SKM-1 (cell line): Measurements from ENCODE around the gene RASGEF1C.
A peak's percentile ranks its signal among the peaks of the same experiment; 100 is the strongest.

ENCODE experiments used
- DNase-seq: peaks from one replicate; lab custom pipeline; 2025; ENCODE audit not compliant: unreplicated experiment; lab: John Stamatoyannopoulos, UW

Gene RASGEF1C

GRCh38 chr5:180084638-180085561, 124.1 kb downstream of the RASGEF1C start:
- DNase-seq, result peak; percentile 56

- no peak for DNase-seq
Observed at GRCh38 chr5:180083529-180084060, 125.4 kb downstream of the RASGEF1C start.

- no peak for DNase-seq
Observed at GRCh38 chr5:180082633-180083420, 126.2 kb downstream of the RASGEF1C start.

GRCh38 chr5:180081481-180081880, 127.5 kb downstream of the RASGEF1C start:
- DNase-seq, result no peak

DNA sequence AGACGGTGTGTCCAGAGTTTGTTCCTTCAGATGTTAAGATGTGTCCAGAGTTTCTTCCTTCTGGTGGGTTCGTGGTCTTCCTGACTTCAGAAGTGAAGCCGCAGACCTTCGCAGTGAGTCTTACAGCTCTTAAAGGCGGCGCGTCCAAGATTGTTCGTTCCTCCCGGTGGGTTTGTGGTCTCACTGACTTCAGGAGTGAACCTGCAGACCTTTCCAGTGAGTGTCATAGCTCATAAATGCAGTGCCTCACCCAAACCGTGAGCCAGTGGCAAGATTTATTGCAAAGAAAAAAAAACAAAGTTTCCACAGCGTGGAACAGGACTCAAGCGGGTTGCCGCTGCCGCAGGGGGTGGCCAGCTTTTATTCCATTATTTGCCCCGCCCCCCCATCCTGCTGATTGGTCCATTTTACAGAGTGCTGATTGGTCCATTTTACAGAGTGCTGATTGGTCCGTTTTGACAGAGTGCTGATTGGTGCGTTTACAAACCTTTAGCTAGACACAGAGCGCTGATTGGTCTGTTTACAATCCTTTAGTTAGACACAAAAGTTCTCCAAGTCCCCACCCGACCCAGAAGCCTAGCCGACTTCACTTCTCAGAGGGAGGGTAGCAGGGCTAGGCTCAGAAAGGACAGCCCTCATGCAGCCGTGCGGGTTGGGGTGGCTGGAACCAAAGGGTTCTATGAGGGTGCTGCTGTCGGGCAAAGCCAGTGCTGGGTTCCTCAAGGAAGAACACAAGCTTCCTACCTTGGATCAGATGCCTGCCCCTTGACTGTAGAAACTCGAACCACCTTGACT, 128.3 kb downstream of the RASGEF1C start:
- DNase-seq, result no peak

- no peak for DNase-seq
Observed at GRCh38 chr5:180079702-180080466, 129.1 kb downstream of the RASGEF1C start.

DNA sequence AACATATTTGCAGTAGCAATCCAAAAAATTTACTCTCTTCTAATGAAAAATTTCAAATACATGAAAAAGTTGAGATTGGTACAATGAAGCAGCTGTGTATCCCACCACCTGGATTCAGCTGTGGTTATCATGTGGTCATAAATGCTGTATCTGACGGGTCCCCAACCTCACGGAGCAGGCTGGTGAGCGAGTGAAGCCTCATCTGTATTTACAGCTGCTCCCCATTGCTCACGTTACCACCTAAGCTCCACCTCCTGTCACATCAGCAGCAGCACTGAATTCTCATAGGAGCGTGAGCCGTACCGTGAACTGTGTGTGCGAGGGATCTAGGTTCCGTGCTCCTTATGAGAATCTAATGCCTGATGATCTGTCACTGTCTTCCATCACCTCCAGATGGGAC, 130.7 kb downstream of the RASGEF1C start:
- no peak for DNase-seq

DNA sequence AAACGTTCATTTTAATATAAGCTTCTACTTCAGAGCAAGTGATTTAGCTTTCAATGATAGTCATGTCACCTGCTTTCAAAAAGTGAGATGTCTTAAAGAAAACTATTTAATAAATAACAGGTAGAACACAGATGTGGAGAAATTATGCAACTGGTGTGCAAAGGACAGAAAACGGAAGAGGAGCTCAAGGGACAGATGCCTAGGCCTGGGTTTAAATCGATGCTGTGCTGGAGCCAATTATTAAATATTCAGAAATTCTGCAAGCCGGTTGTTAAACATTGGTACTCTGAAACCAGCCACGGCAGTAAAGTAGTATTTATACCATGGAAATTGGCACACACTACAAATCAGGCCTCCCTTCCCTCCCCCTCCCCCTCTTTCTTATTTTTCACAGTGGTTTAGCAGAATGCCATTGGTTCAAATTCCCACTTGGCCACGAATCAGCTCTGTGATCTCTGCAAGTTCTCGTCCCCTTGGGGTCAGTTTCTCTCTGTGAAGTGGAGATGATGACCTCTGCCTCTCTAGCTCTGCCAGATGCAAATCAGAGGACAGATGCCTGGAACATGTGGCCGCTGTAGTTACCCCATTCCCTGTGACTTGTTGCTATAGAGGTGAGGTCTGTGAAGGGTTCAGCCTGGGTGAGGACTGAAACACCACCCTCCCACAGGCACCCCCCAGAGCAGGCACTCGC, 131.3 kb downstream of the RASGEF1C start:
- DNase-seq, result no peak

DNA sequence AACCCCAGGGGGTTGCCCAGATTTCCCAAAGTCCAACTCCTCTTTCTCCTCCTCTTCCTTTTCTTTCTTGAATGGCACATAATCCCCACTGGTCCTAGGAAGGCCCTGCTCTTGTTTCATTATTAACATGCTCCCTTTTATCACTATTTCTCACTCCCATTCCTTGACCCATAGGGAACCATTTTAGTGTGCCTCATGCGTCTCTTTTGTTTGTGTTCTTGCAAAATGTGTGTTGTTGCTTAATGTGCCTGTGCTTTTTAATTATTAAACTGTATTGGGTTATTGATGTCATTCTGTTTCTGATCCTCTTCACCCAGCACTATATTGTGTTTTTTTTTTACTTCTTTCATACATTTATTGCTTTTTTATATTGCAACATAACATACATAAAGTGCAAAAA, 133.3 kb downstream of the RASGEF1C start:
- DNase-seq, result no peak

GRCh38 chr5:180074462-180074861, 134.5 kb downstream of the RASGEF1C start:
- DNase-seq, result no peak

- DNase-seq, result no peak
Observed at GRCh38 chr5:180072556-180072955, 136.5 kb downstream of the RASGEF1C start.

DNA sequence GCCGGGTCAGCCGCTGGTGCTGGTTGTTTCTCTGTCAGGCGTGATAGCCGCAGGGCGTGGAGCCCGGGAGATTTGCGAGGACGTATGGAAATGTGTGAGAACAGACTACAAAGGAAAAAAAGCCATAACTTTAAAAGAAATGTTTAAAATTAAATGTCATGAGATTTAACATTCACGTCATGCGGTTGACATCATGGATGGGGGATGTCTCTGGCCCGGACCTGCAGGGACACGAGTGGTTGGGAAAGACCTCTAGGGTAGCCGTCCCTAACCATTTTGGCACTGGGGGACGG, 136.8 kb downstream of the RASGEF1C start:
- no peak for DNase-seq

GRCh38 chr5:180071531-180072255, 137.3 kb downstream of the RASGEF1C start, which contains the start of gene RNF130:
Gene RNF130, minus strand, starts transcription at chr5:180071759. Its CDS starts 57 bp downstream, at chr5:180071702.
- peak; percentile 86 for DNase-seq

DNA sequence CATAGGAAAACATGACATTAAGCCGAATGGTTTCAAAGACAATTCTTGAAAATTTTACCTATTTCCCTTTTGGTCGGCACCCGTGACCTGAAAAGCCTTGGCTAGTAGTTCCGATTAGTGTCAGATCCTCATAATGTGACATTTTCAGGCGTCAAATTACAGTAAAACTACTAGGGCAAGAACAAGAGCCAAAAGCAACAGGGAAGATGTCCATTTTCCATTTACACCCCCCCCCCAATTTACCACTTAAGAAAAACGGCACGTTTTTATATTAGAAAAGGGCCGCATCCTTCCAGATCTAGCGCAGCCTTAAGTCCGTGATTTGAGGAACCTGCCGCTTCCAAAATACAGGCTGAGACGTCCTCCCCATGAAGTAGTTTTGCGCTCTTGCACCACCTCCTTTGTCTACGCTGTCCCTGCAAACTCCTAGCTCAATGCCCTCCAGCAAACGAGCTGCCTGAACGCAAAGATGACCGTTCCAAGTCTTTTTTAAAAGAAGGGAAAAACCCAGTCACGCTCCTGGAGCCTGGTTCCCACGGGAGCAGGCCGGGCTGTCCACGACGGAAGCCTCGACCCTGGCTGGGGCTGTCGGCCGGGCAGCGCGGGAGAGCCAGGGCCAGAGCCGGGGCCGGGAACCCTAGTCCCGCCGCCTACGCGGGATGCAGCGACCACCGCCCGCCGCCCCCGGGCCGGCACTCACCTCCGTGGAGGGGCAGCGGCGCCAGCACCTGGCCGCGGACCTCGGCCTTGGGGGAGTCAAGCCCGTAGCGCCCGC, 138.1 kb downstream of the RASGEF1C start:
- peak; percentile 61 for DNase-seq

DNA sequence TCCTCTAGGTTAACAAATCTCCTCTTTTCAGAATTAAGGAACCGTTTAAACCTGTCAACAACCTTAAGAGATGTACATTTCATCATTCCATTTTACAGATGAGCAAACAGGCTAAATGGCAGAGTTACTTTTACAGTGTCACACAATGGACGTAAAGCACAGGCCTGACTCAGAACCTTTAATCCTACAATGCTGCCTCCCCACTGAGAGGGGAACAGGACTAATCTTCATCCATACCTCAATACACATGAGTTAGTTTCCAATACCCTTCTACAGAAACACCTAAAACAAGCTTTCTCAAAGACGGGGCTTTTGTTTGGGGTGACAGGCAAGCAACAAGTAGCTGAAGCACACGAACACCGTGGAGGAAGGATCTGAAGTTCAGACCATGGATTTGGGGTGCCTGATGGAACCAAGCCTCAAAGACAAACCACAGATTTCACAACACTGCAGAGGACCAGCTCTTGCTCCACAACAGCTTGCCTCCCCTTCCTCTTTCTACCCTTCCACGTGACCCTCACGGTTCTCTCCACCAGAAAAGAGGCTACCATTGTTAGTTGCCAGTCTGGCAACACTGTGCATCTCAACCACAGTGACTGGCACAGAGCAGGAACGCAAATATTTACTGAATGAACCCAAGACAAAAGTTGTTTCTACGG, 139.3 kb downstream of the RASGEF1C start:
- DNase-seq, result peak; percentile 98

DNA sequence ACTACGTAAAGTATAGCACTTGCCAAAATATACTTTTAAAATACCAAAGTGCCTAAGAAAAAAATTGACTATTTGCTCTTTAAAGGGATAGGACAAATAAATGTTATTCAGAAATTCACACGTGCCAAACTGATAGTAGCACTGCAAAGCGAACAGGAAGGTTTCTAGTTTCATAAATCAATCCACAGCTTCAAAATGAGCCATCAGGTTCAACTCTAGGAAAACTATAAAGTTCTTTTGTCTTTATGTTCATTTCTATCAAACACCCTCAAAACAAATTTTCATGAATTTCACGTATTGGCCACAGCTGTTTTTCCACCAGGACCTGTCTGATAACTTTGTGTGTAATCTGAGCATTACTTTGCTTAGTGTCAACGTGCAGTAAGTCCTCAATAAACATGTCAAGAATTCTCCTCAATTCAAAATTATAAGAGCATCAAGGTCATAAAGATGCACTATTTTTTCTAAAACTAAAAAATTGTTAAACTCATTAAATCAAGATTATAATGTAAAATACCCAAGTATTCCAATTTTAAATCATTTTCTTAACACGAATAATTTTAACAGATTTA, 140.4 kb downstream of the RASGEF1C start:
- no peak for DNase-seq

DNA sequence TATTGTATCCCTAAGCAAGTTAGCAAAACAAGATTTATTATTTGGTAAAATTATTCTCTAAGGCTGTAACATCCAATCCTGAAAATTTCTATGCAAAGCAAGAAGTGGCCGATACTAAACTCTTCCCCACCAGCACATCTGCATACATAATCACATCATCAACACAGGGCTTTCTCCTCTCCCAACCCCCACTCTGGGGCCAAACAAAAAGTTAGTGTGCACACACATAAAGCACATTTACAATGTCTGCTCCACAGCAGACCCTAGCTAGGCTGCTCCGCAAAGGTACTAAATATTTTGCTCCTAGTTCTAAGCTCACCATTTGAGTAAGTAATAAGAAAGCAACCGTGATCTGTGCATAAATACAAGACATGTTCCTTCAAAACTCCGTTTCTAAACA, 141.0 kb downstream of the RASGEF1C start:
- no peak for DNase-seq
